HG02588 (cell line): Measurements from ENCODE around the gene PCDHGB7.
"Not testable (repeated sequence)": the region's sequence is repeated elsewhere in the genome, so short reads cannot be mapped to it uniquely, and the experiment has no call there.

Experiments used
- ATAC-seq: cut with Tn5 transposase; IDR thresholded peaks from one replicate; pipeline ENCODE4 v1.9.1; 2021; ENCODE audit warnings: mild to moderate bottlenecking, moderate library complexity; ENCODE audit not compliant: unreplicated experiment

PCDHGB7 gene

DNA sequence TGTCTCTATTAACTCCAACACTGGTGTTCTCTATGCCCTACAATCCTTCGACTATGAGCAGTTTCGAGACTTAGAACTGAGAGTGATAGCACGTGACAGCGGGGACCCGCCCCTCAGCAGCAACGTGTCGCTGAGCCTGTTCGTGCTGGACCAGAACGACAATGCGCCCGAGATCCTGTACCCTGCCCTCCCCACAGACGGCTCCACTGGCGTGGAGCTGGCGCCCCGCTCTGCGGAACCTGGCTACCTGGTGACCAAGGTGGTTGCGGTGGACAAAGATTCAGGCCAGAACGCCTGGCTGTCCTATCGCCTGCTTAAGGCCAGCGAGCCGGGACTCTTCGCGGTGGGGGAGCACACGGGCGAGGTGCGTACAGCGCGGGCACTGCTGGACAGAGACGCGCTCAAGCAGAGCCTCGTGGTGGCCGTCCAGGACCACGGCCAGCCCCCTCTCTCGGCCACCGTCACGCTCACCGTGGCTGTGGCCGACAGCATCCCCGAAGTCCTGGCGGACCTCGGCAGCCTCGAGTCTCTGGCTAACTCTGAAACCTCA, 5.3 kb downstream of the PCDHGB7 start:
- ATAC-seq, result no peak

DNA sequence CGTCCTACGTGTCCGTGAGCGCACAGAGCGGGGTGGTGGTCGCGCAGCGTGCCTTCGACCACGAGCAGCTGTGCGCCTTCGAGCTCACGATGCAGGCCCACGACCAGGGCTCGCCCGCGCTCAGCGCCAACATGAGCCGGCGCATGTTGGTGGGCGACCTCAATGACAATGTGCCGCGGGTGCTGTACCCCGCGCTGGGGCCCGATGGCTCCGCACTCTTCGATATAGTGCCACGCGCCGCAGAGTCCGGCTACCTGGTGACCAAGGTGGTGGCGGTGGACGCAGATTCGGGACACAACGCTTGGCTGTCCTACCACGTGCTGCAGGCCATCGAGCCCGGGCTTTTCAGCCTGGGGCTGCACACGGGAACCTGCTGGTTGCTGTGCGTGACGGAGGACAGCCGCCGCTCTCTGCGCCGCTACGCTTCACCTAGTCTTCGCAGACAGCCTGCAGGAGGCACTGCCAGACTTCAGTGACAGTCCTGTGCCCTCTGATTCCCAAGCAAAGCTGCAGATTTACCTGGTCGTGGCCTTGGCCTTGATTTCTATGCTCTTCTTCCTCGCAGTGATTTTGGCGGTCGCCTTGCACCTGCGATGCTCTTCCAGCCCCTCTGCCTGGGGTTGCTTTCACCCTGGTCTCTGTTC, 10.4 kb downstream of the PCDHGB7 start:
- ATAC-seq, result no peak

DNA sequence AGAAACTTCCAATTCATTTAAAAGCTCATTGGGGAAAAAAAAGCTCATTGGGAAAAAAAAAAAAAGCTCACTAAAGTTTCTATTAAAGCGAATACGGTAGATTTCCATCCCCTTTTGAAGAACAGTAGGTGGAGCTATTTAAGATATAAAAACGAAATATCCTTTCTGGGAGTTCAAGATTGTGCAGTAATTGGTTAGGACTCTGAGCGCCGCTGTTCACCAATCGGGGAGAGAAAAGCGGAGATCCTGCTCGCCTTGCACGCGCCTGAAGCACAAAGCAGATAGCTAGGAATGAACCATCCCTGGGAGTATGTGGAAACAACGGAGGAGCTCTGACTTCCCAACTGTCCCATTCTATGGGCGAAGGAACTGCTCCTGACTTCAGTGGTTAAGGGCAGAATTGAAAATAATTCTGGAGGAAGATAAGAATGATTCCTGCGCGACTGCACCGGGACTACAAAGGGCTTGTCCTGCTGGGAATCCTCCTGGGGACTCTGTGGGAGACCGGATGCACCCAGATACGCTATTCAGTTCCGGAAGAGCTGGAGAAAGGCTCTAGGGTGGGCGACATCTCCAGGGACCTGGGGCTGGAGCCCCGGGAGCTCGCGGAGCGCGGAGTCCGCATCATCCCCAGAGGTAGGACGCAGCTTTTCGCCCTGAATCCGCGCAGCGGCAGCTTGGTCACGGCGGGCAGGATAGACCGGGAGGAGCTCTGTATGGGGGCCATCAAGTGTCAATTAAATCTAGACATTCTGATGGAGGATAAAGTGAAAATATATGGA, 13.0 kb downstream of the PCDHGB7 start, which contains the start of gene PCDHGA12:
TSS of gene PCDHGA12 (plus strand) at position 176 of the 782 bp plus-strand sequence. CDS start at position 429, 253 bp downstream.
- ATAC-seq, result no peak

DNA sequence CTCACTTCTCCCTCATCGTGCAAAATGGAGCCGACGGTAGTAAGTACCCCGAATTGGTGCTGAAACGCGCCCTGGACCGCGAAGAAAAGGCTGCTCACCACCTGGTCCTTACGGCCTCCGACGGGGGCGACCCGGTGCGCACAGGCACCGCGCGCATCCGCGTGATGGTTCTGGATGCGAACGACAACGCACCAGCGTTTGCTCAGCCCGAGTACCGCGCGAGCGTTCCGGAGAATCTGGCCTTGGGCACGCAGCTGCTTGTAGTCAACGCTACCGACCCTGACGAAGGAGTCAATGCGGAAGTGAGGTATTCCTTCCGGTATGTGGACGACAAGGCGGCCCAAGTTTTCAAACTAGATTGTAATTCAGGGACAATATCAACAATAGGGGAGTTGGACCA, 13.8 kb downstream of the PCDHGB7 start:
- ATAC-seq, result no peak

DNA sequence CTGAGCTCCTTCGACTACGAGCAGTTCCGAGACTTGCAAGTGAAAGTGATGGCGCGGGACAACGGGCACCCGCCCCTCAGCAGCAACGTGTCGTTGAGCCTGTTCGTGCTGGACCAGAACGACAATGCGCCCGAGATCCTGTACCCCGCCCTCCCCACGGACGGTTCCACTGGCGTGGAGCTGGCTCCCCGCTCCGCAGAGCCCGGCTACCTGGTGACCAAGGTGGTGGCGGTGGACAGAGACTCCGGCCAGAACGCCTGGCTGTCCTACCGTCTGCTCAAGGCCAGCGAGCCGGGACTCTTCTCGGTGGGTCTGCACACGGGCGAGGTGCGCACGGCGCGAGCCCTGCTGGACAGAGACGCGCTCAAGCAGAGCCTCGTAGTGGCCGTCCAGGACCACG, 14.8 kb downstream of the PCDHGB7 start:
- ATAC-seq, result not testable (repeated sequence)

DNA sequence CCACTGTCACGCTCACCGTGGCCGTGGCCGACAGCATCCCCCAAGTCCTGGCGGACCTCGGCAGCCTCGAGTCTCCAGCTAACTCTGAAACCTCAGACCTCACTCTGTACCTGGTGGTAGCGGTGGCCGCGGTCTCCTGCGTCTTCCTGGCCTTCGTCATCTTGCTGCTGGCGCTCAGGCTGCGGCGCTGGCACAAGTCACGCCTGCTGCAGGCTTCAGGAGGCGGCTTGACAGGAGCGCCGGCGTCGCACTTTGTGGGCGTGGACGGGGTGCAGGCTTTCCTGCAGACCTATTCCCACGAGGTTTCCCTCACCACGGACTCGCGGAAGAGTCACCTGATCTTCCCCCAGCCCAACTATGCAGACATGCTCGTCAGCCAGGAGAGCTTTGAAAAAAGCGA, 15.2 kb downstream of the PCDHGB7 start:
- ATAC-seq, result not testable (repeated sequence)

DNA sequence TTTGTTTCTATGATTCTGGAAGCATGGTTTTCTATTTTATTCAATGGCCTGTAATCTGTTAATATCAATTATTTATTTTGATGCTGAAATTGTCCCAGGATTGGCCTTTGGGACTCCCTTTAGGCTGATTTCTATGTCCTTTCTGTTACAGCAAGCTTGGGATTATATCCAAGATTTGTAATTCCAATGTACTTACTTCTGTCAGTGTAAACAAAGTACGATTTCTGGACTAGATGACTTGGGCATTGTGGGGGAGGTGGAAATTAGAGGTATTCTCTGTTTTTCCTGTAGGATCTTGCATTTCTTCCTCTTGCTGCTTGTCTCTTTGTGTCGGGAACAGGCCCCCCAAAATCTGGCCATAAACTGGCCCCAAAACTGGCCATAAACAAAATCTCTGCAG, 16.5 kb downstream of the PCDHGB7 start:
- ATAC-seq, result no peak

DNA sequence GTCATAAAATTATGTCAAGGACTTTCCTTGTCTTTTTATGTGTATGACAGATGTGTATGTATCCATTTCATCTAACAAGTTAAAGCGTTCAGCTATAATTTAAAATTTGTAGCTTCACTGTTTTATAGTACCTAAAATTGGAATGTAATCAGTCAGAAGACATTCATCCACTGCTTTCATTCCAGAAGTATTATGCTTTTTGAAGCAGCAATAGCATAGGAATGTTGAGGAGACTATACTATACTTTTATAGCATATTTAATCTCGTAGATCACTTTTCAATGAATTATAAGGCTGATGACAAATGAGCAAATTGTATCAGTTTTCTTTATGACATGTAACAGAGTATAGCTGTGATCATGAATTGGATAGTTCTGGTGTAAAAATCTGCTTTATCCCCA, 19.7 kb downstream of the PCDHGB7 start:
- no peak for ATAC-seq

DNA sequence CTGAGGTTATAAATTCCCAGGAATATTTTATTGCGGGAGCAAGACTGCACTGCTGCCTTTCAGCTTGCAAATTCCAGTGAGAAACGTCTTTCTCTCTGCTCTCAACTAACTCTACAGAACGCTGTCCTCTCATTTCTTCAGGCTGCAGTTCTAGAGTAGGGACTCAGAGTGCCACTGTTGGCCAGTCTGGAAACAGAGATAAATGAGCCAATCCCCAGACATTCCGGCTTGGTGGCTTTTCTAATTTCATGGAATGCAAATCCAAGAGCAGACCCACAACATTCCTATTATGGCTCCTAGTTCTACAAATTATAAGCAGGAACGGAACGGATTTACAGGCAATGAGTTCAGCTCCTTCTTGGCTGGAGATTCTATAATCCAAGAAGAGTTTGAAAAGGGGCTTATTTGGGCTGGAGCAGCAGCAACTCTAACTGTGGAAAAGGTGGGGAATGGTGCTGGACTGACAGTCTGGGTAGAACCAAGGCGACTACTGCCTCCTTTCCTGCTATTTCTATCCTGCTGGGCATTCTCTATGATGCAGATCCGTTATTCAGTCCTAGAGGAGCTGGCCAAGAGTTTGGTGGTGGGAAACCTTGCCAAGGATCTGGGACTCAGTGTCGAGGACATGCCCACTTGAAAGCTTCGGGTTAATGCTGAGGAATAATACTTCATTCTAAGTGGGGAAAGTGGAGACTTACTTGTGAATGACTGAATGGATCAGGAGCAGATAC, 22.1 kb downstream of the PCDHGB7 start:
- no peak for ATAC-seq

DNA sequence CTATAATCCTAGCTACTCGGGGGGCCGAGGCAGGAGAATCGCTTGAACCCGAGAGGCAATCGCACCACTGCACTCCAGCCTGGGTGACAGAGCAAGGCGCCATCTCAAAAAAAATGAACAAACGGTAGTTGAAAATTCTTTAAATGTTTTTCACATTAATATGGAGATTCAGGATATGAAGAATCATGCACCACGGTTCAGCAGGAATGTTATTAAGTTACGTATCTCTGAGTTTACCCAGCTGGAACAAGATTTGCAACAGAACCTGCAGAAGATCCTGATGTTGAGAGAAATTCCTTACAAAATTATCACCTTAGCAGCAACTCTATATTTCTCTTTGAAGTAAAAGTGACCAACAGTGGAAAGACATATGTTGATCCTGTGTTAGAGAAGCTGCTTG, 22.9 kb downstream of the PCDHGB7 start:
- ATAC-seq, result no peak

DNA sequence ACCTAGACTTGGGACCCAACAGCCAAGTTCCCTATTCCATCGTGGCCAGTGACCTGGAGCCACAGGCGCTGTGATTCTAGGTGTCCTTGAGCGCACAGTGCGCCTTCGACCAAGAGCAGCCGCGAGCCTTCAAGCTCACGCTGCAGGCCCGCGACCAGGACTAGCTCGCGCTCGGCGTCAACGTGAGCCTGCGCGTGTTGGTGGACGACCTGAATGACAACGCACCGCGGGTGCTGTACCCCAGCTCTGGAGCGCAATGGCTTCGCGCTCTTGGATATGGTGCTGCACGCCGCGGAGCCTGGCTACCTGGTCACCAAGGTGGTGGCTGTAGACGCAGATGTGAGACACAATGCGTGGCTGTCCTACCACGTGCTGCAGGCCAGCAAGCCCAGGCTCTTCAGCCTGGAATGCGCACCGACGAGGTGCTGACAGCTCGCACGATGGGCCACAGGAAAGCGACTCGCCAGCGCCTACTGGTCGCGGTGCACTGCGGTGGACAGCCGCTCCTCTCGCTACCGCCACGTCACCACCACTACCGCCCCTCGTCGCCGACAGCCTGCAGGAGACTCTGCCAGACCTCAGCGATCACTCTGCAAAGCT, 24.2 kb downstream of the PCDHGB7 start:
- no peak for ATAC-seq

DNA sequence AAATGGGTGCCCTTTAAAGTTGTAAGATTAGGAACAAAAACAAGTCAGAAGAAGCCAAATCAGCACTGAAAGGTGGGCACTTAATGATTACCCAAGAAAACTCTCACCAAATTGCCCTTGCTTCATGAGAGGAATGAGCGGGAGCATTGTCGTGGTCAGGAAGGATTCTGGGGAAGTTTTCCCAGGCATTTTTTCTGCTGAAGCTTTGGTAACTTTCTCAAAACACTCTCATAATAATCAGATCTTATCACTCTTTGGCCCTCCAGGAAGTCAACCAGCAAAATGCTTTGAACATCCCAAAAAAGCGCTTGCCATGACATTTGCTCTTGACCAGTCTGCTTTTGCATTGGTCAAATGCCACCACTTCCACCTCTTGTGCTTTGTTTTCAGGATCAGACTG, 47.9 kb downstream of the PCDHGB7 start:
- no peak for ATAC-seq
